Esophagus mucosa (tissue), 1 donor: Measurements from ENCODE around the gene H6PD. TPM values are rescaled to one million over a fixed set of nuclear protein-coding genes. Genes with fewer than 3 reads are reported as not detected.

Experiments used
- ATAC-seq: fragments of 200-7000 bp; cut with Tn5 transposase; one replicate; pipeline ENCODE4 v1.9.1; 2020
- total RNA-seq: library from RNA; stranded (reverse); gene quantifications from one replicate; pipeline ENCODE4 v1.2.4, GENCODE V29; 2023
- donor health status: DM: yes; HTN: yes; CAD: no.

The H6PD gene, protein sequence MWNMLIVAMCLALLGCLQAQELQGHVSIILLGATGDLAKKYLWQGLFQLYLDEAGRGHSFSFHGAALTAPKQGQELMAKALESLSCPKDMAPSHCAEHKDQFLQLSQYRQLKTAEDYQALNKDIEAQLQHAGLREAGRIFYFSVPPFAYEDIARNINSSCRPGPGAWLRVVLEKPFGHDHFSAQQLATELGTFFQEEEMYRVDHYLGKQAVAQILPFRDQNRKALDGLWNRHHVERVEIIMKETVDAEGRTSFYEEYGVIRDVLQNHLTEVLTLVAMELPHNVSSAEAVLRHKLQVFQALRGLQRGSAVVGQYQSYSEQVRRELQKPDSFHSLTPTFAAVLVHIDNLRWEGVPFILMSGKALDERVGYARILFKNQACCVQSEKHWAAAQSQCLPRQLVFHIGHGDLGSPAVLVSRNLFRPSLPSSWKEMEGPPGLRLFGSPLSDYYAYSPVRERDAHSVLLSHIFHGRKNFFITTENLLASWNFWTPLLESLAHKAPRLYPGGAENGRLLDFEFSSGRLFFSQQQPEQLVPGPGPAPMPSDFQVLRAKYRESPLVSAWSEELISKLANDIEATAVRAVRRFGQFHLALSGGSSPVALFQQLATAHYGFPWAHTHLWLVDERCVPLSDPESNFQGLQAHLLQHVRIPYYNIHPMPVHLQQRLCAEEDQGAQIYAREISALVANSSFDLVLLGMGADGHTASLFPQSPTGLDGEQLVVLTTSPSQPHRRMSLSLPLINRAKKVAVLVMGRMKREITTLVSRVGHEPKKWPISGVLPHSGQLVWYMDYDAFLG
- 20.4 TPM for total RNA-seq

DNA sequence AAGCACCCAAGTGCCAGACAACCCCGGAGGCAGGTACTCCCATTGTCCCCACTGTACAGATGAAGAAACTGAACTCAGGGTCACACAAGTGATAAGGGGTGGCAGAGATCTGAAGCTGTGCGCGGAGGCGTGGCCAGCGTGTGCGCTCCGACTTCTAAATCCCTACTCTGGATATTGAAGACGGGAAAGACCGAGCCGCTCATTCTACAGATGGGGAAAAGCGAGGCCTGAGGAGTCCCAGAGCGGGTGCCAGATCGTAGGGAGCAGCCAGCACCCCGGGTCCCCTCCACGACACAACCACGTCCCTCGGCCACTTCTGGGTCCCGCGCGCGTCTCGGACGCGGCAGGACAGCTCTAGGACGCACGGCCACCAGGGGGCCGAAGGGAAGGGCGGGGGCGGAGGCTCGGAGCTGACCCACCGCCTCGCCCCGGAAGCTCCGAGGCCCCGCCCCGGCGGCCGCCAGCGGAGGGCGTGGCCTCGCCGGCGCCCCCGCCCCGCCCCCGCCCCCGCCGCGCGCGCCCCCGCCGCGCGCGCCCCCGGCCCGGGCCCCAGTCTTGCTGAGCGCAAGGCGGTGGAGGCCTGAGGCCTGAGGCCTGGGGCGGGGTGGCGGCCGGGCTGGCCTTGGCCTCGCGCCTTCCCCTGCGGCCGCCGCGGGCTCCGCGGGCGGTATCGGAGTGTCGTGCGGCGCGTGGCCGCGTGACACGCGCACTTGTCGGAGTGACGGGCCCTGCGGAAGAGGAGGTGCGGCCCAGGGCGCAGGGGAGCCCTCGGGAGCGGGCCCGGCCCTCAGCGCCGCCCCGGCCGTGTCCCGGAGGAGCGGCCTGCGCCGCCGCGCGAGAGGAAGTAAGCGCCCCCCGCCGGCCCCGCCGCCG lies at the start of gene H6PD:
H6PD (plus strand) TSS at position 552 of the 873 bp plus-strand sequence. CDS start 10,161 bp downstream, outside the sequence.
- ATAC-seq = peak; percentile 85

DNA sequence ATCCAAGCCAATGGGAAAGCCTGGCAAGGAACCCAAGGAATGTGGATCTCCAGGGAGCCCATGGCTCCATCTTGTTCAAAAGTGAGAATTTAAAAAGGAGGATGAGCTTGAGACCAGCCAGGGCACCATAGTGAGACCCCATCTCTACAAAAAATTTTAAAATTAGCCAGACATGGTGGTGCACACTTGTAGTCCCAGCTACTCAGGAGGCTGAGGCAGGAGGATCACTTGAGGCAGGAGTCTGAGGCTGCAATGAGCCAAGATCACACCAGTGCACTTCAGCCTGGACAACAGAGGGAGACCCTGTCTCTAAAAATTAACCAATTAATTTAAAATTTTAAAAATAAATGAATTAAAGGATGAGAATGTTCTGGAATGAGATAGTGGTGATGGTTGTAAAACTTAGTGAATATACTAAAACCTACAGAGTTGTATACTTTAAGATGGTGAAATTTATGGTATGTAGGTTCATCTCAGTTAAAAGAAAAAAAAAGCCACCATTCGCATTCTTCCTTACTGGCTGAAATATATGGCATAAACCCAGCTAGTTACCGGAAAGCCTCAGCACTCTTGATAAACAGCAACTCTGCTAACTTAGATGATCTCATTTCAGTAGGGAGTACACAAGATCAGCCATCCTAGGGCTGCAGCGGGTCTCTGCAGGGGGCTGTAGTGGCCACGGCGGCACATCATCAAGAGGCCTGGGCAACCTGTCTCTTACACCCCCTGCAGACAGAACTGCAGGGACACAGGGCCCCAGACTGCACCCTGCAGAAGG lies 48.3 kb upstream of the H6PD start:
- no peak for ATAC-seq

DNA sequence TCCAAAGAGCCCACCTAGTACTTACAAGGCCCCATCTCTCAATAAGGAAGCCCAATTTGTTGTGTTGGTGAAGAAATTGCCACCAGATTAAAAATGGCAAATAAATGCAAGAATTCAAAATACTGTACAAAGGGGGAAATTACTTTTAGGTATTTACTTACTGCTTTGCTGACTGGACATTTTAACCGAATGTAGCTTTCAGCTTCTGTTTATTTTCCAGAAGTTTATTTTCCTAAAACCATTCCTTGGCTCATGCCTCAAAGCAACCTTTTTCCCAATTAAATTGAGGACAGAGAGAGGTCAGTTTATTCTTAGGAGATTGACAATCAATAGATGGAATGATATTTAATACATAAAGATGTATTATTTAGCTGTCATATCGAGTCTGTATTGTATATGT lies 47.6 kb upstream of the H6PD start:
- ATAC-seq = no peak

DNA sequence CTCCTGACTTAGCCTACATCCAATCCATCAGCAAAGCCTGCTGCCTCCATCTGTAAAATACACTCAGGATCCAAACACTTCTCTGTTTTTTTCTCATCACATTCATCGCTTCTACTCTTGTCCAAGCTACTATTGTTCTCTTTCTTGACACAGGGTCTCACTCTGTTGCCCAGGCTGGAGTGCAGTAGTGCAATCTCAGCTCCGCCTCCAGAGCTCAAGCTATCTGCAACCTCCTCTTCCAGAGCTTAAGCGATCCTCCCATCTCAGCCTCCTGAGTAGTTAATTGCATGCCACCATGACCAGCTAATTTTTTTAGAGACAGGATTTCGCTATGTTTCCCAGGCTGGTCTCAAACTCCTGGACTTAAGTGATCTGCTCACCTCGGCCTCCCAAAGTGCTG lies 44.3 kb upstream of the H6PD start:
- ATAC-seq = no peak

DNA sequence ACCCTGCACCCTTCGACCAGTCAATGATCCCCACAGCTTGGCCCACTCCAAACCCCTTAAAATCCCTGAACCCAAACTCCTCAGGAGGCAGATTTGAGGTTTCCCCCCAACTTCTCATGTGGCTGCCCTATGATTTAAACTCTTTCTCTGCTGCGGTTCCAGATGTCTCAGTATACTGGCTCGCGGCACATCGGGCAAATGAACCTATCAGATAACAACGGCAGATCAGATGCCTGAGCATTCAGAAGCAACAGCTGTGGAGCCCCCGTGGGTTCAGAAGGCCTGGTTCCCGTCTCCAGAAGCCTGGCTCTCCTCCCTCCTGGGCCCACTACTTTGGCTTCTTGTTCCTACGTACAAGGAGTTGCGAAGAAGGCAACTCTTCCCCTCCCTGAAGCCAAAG lies 43.3 kb upstream of the H6PD start:
- ATAC-seq = no peak

DNA sequence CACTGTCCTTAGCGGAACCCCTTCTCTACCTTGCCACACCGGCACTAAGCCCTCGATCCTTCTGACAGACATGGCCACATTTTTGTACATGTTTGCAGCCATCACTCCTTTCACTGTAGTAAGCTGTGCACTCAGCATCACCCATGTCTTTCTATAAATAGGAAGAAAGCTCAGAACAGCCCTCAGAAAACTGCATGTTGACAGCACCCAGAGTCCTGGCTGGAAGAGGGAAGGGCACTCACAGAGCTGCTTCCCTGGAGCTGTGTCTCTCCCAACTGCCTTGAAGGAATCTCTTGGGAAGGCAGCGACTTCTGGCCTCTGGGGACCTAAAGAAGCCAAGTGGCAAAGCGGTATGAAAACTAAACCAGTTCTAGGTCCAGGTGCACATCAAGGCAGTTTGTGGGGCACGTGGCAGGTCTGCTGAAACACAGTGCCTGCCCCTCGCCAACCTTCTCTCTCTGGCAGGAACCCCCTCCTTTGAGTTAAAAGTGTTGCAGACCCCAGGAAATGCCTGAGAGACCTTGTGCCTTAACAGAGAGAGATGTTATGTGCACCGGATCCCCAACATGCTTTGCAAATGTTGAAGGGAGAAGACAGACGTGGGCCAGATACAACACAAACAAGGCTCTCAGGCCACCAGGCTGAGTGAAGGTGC lies 41.9 kb upstream of the H6PD start:
- no peak for ATAC-seq

DNA sequence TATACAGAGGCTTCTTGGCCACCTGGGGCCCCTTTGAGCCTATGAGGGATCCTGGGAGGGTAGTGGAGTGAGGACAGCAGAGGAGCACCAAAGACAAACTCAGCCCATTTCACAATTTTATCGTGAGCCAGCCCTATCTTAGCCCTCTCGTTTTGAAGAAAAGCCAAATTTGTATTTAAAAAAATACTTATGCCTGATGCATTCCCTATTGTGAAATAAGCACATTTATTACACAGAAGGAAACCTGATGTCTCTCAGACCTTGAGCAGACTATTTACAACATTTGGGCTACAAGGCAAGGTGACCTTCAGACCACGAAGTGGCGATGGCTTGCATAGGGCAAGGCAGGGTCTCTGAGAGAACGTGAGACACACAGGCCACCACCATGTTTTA lies 41.3 kb upstream of the H6PD start:
- no peak for ATAC-seq

DNA sequence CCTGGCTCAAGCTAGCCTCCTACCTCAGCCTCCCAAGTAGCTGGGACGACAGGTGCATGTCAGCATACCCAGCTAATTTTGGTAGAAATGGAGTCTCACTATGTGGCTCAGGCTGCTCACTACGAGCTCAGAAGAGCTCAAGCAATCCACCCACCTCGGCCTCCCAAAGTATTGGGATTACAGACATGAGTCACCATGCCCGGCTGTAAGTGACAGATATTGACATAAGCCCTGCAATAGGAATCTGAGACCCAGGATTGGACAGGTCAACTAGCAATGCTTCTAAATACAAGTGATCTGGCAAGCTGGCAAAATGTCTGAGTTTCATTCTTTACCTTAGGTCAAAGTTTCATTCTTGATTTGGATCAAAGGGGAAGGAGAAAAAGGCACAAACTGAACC lies 40.5 kb upstream of the H6PD start:
- peak; percentile 27 for ATAC-seq

DNA sequence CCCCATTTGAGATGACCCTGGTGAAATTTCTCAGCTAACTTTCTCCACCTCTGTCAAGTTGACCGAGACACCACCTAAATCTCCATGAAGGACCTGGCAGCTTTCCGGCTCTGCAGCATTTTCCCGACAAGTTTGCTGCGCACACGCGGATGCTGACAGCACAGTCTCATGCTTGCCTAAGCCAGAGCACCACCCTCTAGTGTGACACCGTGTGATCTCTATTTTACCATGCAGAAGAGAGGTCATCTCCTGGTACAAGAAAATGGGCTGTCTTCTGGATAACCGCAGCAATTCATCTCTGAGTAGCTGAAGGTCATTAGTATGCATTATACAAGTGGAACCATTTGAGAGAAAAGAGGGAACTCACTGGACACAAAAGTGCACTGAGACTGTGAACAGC lies 38.9 kb upstream of the H6PD start:
- no peak for ATAC-seq

DNA sequence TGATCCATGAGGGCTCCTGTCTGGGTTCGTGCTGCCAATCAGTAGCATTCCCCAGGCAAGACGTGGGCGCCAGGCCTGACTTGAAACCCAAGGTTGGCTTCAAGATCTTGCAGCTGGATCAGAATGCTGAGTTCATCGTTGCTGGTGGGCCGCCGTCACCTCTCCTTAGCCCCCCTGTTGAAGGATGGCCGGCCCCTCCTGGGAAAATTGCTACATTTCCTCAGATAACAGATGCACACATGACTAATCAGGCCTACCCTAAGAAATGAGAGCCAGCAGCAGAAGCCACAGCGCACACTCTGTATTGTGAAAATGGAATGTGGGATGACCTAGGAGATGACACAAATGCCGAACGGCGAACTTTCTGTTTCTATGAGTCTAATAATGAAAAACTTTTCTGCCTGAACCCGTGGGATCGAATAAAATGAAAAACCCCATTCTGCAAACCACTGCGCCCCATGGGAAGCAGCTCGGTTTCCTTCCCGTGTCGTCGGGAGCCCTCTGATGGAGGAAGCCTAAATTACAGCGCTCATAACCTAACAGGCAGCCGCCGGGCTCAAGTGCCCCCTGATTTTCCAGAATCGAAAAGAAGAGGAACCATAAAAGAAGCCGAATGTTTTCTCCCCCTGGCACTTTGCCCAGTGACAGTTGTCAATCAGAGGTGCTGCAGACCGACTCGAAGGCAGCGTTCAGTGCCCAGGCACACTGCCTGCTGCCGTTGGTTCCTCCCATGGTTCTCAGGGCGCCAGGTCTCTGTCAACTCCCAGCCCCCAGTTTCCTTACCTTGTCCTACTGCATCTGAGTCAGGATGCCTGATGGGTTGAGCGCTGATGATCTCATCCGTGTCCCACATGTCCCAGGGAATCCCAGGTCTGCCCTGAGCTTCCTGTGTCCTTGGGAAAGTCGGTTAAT lies 38.2 kb upstream of the H6PD start:
- ATAC-seq = peak; percentile 35

DNA sequence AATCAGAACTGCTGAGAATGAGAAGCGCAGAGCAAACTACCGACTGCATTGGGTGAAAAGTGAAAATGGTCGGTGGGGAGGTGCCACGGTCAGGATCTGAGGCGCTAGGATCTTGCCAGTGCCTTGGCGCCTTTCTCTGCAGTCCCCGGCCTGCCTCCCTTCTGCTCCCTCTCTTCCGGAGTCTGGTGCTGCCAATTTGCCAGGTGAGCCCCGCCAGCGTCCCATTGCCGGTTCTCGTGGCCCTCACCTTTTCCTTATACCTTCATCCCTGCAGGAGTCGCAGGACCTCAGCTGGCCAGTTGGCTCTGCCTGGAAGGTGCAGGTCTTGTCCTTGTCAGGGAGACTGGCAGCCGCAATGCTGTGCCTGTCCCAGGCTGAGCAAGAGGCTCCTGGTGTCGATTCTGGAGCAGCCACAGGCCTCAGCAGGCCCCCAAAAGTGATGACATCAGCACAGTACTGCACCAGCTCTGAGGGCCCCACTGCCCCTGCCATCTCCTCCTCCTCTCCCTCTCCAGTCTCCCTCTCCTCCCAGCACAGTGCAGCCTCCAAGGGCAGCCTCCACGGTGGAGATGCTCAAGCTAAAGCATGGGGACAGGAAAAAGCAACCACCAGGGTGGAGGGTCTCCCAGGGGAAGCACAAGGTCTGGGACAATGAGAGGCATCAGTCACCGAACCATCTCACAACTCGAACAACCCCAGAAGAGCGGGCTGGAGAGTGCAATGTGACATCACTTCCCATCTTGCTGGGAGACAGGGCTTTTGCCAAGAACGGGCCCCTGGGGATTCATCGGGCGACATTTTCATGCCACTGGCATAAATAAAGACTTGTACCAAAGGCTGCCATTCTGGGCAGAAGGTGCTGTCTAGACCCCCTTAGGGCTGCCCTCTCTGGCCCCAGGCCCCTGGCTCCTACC lies 37.1 kb upstream of the H6PD start:
- ATAC-seq = no peak

DNA sequence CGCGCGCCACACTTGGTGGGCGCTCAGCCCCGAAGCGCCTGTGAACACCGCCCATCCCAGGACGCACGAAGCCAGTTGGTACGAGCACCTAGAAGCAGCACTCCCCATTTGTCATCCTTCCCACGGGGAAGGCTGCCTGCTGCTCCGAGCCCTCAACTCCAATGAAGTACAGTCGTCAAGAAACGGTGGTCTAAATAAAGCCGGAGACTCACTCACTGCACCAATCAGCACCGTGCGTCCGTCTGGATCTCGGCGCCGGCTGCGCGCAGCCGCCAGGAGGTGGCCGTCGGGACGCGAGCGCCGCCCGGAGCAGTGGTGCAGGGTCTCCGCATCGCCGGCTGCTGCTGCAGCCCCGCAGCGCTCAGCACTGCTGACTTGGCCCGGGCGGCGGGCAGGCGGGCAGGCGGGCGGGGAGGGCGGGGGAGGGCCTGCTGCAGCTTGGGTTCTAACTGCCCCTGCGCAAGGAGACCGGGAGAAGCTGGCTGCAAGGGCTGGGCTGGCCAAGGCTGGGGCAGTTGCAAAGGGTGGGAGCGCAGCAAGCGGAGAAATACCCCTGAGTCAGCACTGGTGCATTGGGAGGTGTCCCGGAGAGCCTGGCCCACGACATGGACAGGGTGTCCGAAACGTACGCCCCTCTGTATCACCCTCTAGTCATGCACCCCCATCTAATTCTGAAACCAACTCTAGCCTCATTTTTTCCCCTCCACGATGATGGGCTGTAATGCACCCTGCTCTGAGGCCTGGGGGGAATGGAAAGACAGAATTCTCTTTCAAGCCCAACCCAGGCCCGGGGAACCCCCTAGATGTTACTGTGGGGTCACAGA lies 35.8 kb upstream of the H6PD start:
- ATAC-seq = no peak

DNA sequence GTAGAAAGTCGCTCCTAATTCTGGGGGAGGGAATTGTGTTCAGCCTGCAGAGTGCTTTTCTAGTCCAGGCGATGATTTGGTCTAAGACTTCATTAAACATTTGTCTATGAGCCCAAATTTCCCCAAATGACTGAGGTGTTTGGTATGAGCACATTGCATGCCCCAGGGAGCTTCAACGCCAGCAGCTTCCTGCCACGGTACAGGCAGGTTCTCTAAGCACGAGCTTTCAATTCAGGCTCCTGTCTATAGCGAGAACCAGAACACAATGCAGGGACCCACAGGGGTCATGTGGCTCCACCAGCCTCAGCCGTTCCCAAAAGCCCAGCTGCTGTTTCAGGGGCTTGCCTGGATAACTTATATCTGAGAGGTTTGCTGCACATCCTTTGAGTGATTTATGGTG lies 34.1 kb upstream of the H6PD start:
- peak; percentile 30 for ATAC-seq

DNA sequence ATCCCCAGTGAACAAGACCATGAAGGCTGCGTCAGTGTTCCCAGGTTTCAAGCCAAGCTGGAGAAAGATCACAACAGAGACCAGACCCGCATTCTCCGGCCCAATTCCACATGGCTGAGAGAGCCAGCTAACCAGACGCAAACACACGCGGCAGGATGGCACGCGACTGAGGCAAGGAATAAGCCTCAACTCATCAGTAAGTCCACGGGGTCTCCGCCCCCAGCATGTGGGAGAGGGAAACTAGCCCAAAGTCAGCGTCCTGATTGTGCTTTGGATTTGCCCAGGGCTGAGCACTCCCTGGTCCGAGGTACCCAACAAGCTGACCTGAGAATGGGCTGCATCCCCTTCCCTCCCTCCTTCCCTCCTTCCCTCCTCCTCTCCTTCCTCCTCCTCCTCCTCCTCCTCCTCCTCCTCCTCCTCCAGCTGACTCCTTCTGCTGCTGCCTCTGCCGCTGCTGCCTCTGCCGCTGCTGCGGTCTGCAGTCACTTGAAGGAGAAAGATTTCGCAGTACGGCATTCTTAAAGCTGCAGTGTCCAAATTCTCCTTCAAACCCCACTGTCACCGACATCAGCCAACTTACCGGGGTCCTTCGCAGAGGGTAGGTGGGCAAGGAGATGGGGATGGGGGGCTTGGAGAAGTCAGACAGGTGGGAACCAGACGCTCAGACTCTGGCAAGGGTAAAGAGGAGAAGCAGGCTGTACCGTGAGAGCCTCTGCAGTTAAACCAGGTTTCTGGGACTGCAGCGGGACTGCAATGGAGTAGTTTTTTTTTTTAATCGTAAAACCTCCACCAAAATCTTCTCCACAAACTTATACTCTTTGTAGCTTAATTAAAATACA lies 33.0 kb upstream of the H6PD start:
- no peak for ATAC-seq

DNA sequence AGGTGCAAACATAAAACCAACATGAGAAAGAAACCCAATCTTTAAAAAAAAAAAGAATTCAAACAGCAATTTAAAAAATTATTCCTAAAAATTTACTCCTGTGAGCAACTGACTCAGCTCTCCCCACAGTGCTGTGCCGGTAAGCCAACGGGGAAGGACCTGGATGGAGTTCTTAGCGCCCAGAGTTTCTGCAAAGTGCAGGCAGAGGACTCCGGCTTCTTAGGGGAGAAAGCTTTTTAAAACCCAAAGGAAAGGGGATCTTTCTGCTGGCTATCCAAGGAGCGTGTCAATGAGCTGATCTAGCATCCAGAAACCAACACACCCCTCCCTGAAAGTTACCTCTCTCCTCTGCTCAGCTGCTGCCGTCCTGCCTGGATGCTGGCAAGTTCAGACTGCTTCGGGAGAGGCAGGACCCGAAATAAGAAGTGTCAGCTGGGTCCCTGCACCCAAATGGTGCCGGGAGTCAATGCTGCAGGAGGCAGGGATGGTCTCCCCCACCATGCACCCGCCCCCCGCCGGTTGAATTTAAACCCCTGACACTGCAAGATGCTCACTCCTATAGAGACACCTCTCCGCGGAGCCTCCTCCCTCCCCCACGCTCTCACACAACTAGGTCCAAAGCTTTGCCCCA lies 32.2 kb upstream of the H6PD start:
- ATAC-seq = no peak

DNA sequence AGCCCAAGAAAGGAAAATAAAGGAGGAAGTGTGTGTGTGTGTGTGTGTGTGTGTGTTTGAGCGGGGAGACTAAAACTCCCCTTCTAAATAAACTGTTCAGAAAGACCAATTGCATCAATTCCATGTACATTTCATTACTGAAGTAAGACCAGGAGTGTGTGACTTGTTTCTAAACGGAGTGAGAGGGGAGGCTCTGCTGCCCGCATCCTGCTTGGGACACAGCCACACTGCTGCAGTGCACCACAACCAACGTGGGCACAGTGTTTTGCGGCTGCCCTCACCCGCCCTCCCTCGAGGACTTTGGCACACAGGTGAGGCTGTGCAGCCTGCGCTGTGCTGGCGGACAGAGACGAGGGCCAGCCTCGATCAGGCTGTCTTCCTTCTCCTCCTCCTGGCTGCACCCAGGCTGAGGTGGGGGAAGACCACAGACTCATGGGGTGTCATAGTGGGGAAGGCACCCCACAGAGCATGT lies 31.0 kb upstream of the H6PD start:
- ATAC-seq = peak; percentile 26
